HepG2 (cell line): ENCODE data around the gene ELF2. TPM values are rescaled to one million over a fixed set of nuclear protein-coding genes. Genes with fewer than 3 reads are reported as not detected.
"Not testable (repeated sequence)": the region's sequence is repeated elsewhere in the genome, so short reads cannot be mapped to it uniquely, and the experiment has no call there.

Source experiments
- ATAC-seq: fragments of 200-7000 bp; cut with Tn5 transposase; 3 replicates; pipeline ENCODE4 v1.9.1; 2020; ENCODE audit warnings: mild to moderate bottlenecking, moderate library complexity
- BruUV-seq: library from RNA; stranded (reverse); fragments of 400-500 nt; replicated peaks from 2 replicates; lab custom pipeline; 2021; lab: Mats Ljungman, UMichigan
- CTCF ChIA-PET: fragments of 300-600 bp; formaldehyde crosslinking; extraction: SDS; loops from one replicate; lab custom pipeline; 2021; ENCODE audit warnings: low total read pairs, inconsistent platforms, low intra/inter-chr PET ratio; lab: Yijun Ruan, JAX
- POLR2A ChIA-PET: fragments of 350-600 bp; sonication (Branson Sonifier 250); formaldehyde crosslinking; loops from one replicate; lab custom pipeline; 2020; ENCODE audit warnings: antibody characterized with exemption, inconsistent platforms; lab: Yijun Ruan, JAX
- DNase-seq: peaks from one replicate; pipeline ENCODE4 v3.0.0-alpha.2; 2015; ENCODE audit warnings: low spot score
- FAIRE-seq: peaks from 3 replicates; lab custom pipeline; 2011; peaks lifted over from hg19 to GRCh38; lab: Jason Lieb, UNC
- H2AFZ ChIP-seq: one replicate; pipeline ENCODE4 v1.6.1; 2011; ENCODE audit warnings: low read length, inconsistent platforms
- H3K27ac ChIP-seq: fragments of 300-600 bp; 3 replicates; pipeline ENCODE4 v1.8.0; 2011; ENCODE audit warnings: mixed run types, mild to moderate bottlenecking, mixed read lengths, low read length, inconsistent platforms; ENCODE audit not compliant: insufficient read depth; ENCODE audit errors: extremely low read length
- H3K27me3 ChIP-seq, 2 experiments: fragments of 200-600 bp in 1 of 2; 2 replicates in 1 of 2; 3 replicates in 1 of 2; pipeline versions ENCODE4 v1.6.0 to v1.8.0; 2011; ENCODE audit warnings: low read length in 2 of 2, mild to moderate bottlenecking in 2 of 2, moderate library complexity in 2 of 2, inconsistent platforms in 1 of 2; ENCODE audit not compliant: insufficient read depth in 2 of 2, control insufficient read depth in 1 of 2
- H3K36me3 ChIP-seq, 2 experiments: fragments of 200-600 bp in 1 of 2; replicated peaks in 1 of 2; 2 replicates in 1 of 2; 3 replicates in 1 of 2; pipeline versions ENCODE4 v1.5.1 to v1.8.0; 2011; ENCODE audit warnings: low read length in 2 of 2, inconsistent platforms in 1 of 2; ENCODE audit not compliant: insufficient read depth in 2 of 2, control insufficient read depth in 1 of 2
- H3K4me1 ChIP-seq: 2 replicates; pipeline ENCODE4 v1.5.1; 2012; ENCODE audit warnings: low read length, inconsistent platforms; ENCODE audit not compliant: insufficient read depth
- H3K4me2 ChIP-seq: 2 replicates; pipeline ENCODE4 v1.6.0; 2011; ENCODE audit warnings: low read depth, low read length, inconsistent platforms
- H3K4me3 ChIP-seq, 3 experiments: fragments of 200-600 bp in 1 of 3; sonication (generic), shearing (Covaris generic) in 1 of 3; replicated peaks in 1 of 3; 2 replicates each; pipeline ENCODE4 v1.5.1; 2011 to 2016; ENCODE audit warnings: low read length in 3 of 3, inconsistent platforms in 2 of 3, low read depth in 2 of 3, mild to moderate bottlenecking in 2 of 3, control low read depth in 1 of 3, mixed read lengths in 1 of 3; ENCODE audit not compliant: insufficient read depth in 1 of 3
- H3K79me2 ChIP-seq: one replicate; pipeline ENCODE4 v1.6.1; 2011; ENCODE audit warnings: low read length, inconsistent platforms; ENCODE audit not compliant: insufficient read depth
- H3K9ac ChIP-seq: 2 replicates; pipeline ENCODE4 v1.6.0; 2011; ENCODE audit warnings: mild to moderate bottlenecking, low read depth, low read length, inconsistent platforms; ENCODE audit not compliant: insufficient read depth
- H3K9me3 ChIP-seq: 2 replicates; pipeline ENCODE4 v1.5.1; 2012; ENCODE audit warnings: mild to moderate bottlenecking, low read length
- H4K20me1 ChIP-seq: 2 replicates; pipeline ENCODE4 v1.6.0; 2011; ENCODE audit warnings: inconsistent platforms, mild to moderate bottlenecking, low read length, moderate library complexity; ENCODE audit not compliant: insufficient read depth
- AKAP8 ChIP-seq: sonication (generic); formaldehyde crosslinking; IDR thresholded peaks from 2 replicates; pipeline ENCODE4 v1.5.1; 2020; ENCODE audit warnings: mild to moderate bottlenecking, missing genetic modification reagents
- ATF7 ChIP-seq, 2 experiments: fragments of 450-650 bp in 1 of 2; sonication (generic) in 1 of 2; formaldehyde crosslinking in 1 of 2; IDR thresholded peaks; 2 replicates each; pipeline versions ENCODE4 v1.4.0 to v1.6.1; 2016 to 2020; ENCODE audit warnings: antibody characterized with exemption in 1 of 2, mild to moderate bottlenecking in 1 of 2, missing genetic modification reagents in 1 of 2
- ZNF121 ChIP-seq: sonication (generic); formaldehyde crosslinking; IDR thresholded peaks from 2 replicates; pipeline ENCODE4 v1.5.0; 2020; ENCODE audit warnings: mild to moderate bottlenecking, missing genetic modification reagents
- WGBS: methylation state at CpG from one replicate; pipeline ENCODE4 v1.1.6; 2017; ENCODE audit warnings: low lambda C conversion rate; 5-methylcytosine and 5-hydroxymethylcytosine counted together
- in situ Hi-C: cut with HindIII; loops from 2 replicates; pipeline ENCODE4 v1.10.0; 2017; ENCODE audit warnings: low pct_unique_long_range_greater_than_20kb; ENCODE audit not compliant: extremely low pct_ligation_motif_present
- intact Hi-C: fragments of 100-400 bp; cut with micrococcal nuclease; formaldehyde crosslinking; loops from one replicate; pipeline ENCODE4 v1.10.0; 2022; ENCODE audit not compliant: unreplicated experiment
- polyA plus RNA-seq, 8 experiments: library from polyadenylated mRNA; depleted of rRNA in 3 of 8; stranded (reverse) in 7 of 8; unstranded in 1 of 8; fragments of >200 nt; fragmentation: Illumina TruSeq in 4 of 8; extraction: Trizol in 4 of 8; gene quantifications; 2 replicates each; pipeline versions ENCODE4 v1.2.1 to v1.2.3, GENCODE V29; 2011 to 2016; ENCODE audit warnings: low read depth in 4 of 8, missing spikeins in 1 of 8, mixed read lengths in 1 of 8; ENCODE audit not compliant: insufficient read depth in 1 of 8
- total RNA-seq, 5 experiments: library from RNA; depleted of rRNA; stranded (reverse); fragments of >200 nt; fragmentation: Illumina TruSeq; extraction: Trizol; gene quantifications; 2 replicates each; pipeline ENCODE4 v1.2.3, GENCODE V29; 2016; ENCODE audit warnings: low read depth in 1 of 5

Gene ELF2
- total and polyA plus RNA-seq, 2 of the 13 experiments (the other 11 are each of a cell fraction or from before 2014, with no cell fraction given), result 28.6 to 35.4 TPM

DNA sequence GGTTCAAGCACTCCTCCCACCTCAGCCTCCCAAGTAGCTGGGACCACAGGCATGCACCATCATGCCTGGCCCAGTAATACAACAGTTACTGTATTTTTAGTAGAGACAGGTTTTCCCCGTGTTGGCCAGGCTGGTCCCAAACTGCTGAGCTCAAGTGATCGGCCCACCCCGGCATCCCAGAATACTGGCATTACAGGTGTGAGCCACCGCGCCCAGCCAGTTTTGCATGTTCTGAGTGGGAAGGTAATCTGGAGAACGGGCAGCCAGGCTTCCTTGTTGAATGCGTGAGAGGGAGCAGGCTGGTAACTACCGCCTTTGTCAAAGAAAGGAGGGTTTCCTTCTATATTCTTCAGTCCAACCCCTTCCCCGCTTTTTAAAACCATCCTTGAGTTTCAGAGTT lies 152.3 kb downstream of the ELF2 start (continued):
- TF ChIP-seq ATF7 (IDR thresholded peaks at IDR 0.05) (no peak), ATF7 (CRISPR knock-in tag; IDR thresholded peaks at IDR 0.05) (no peak)

DNA sequence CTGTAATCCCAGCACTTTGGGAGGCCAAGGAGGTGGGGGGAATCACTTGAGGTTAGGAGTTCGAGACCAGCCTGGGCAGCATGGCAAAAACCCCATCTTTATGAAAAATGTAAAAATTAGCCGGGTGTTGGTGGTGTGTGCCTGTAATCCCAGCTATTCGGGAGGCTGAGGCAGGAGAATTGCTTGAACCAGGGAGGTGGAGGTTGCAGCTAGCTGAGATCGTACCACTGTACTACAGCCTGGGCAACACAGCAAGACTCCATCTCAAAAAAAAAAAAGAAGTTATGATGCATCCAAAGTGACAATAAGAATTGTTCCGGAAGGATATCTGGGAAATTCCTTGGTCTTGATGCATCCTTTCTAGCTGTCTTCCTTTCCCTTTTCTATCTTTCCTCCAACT lies 154.2 kb downstream of the ELF2 start:
- Histone ChIP-seq H3K27me3 (no peaks in the 10 kb centered on the region), H3K4me1 (peaks cover 24% of the 10 kb centered on the region), H4K20me1 (peaks cover 19% of the 10 kb centered on the region)
- POLR2A ChIA-PET, result no interaction called here
- no peak for TF ChIP-seq AKAP8 (CRISPR knock-in tag)
- TF ChIP-seq ZNF121 (CRISPR knock-in tag), result peak; percentile 82
- TF ChIP-seq, all 625 proteins: peak for 1
- Histone ChIP-seq H3K36me3 (peaks cover 0 to 2% of the 10 kb centered on the region in 2 experiments; a peak in 2 of 5 replicates), H3K4me2 (no peak overlapping the region), H3K9ac (no peak overlapping the region), H3K79me2 (peaks cover 71% of the 10 kb centered on the region), H3K4me3 (no peak overlapping the region), H2AFZ (no peak overlapping the region), H3K9me3 (no peaks in the 10 kb centered on the region), H3K27ac (no peak overlapping the region)
- intact Hi-C loops (no loop called here), in situ Hi-C loops (no loop called here)
- ATAC-seq, result no peak
- CTCF ChIA-PET, result no interaction called here
- DNase-seq, result no peak
- no TSS peak for BruUV-seq
- FAIRE-seq, result no peak
- 97% methylated on average over 5 of the region's 5 CpGs for WGBS

DNA sequence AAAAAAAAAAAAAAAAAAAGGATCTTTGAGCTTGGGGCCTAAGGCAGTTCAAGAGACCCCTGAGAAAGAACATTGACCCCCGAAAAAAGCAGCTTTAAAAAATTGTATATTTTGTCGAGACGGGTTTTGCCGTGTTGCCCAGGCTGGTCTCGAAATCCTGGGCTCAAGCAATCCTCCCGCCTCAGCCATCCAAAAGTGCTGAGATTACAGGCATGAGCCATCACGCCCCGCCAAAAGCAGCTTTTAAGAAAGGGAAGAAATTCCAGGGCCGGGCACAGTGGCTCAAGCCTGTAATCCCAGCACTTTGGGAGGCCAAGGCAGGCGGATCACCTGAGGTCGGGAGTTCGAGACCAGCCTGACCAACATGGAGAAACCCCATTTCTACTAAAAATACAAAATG lies 155.9 kb downstream of the ELF2 start:
- H3K9ac ChIP-seq, H2AFZ ChIP-seq, BruUV-seq, ATAC-seq, in situ Hi-C loops, H3K4me2 ChIP-seq, H3K27me3 ChIP-seq, FAIRE-seq, intact Hi-C loops, H3K4me3 ChIP-seq, H3K9me3 ChIP-seq, DNase-seq, H3K36me3 ChIP-seq, H3K27ac ChIP-seq, CTCF ChIA-PET, POLR2A ChIA-PET: not testable (repeated sequence)
- Histone ChIP-seq H4K20me1 (peaks cover 16% of the 10 kb centered on the region), H3K79me2 (peaks cover 83% of the 10 kb centered on the region), H3K4me1 (peaks cover 32% of the 10 kb centered on the region)
- 96% methylated on average over 12 of the region's 12 CpGs for WGBS
